GM18507 (cell line): ENCODE measurements around the gene PPP1R12A.
"Not testable (repeated sequence)": the region's sequence is repeated elsewhere in the genome, so short reads cannot be mapped to it uniquely, and the experiment has no call there.

Experiments
- DNase-seq: peaks from one replicate; pipeline ENCODE4 v3.0.0; 2011; ENCODE audit warnings: low read depth; ENCODE audit not compliant: insufficient read length; ENCODE audit errors: extremely low spot score
- FAIRE-seq: peaks from 2 replicates; lab custom pipeline; 2011; peaks lifted over from hg19 to GRCh38; lab: Jason Lieb, UNC

Gene PPP1R12A

DNA sequence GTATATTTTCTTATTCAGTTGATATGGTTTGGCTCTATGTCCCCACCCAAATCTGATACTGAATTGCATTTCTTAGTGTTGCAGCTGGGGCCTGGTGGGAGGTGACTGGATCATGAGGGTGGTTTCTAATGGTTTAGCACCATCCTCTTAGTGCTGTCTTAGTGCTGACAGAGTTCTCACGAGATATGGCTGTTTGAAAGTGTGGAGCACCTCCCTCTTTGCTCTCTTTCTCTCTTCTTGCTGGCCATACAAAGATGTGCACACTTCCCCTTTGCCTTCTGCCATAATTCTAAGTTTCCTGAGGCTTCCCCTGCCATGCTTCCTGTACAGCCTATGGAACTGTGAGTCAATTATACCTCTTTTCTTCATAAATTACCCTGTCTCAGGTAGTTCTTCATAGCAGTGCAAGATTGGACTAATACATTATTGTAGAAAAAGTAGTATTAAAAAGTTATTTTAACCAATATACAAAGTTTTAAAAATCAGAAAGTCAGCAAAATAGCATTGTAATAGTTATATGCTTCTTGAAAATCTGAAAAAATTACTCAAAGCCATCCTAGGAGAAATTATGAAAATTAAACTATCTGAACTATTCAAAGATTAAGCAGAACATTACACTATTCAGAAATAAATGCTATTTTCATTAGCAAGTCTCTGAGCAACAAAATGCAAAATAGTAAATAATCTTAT lies 84.1 kb downstream of the PPP1R12A start:
- DNase-seq = no peak
- peak; percentile 24 for FAIRE-seq

GRCh38 chr12:79848339-79848738 lies 86.6 kb downstream of the PPP1R12A start:
- FAIRE-seq = peak; percentile 29
- no peak for DNase-seq

GRCh38 chr12:79847417-79847816 lies 87.5 kb downstream of the PPP1R12A start:
- no peak for FAIRE-seq
- DNase-seq = no peak

DNA sequence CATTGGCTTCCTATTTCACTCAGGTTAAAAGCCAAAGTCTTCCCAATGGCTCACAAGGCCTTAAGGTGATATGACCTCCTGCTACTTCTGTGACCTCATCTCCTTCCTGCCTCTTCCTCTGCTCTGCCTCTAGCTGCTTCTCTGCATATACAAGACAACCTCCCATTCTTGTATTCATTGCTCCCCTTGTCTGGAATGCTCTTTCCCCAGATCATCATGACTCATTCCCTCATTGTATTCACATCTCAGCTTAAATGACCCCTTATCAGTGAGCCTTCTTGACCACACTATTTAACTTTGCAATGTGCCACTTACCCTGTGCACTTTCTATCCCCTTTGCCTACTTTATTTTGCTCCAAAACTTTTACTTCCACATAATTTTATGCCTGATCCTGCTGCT lies 90.2 kb downstream of the PPP1R12A start:
- FAIRE-seq = no peak

DNA sequence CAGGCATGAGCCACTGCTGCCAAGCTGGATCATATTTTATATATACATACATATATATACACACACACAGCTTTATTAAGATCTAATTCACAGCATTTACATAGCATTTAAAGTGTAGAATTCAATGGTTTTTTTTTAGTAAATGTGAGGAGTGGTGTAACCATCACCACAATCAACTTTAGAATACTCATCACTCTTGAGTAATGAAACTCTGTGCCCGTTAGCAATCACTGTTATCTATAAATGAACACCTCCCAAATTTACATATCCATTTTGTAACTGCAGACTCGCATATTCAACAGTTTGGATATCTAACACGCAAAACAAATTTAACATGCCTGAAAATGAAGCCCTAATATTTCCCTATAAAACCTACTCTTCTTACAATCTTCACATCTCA lies 90.9 kb downstream of the PPP1R12A start:
- no peak for FAIRE-seq
- no peak for DNase-seq

More for the DNA sequence above, 90.2 kb downstream of the PPP1R12A start:
- no peak for DNase-seq

- DNase-seq = no peak
- no peak for FAIRE-seq
These were observed 92.3 kb downstream of the PPP1R12A start for GRCh38 chr12:79842630-79843029.

DNA sequence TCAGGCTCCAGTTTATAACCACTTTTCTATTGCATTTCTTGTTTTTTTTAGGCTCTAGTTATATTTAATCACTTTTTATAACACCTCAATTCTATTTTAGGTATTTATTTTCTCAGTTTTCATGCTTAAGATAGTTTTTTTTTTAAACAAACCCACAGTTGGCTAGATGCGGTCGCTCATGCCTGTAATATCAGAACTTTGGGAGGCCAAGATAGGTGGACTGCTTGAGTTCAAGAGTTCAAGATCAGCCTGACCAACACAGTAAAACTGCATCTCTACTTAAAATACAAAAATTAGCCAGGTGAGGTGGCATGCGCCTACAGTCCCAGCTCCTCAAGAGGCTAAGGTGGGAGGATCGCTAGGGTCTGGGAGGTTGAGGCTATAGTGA lies 93.0 kb downstream of the PPP1R12A start:
- no peak for DNase-seq
- FAIRE-seq = peak; percentile 38

DNA sequence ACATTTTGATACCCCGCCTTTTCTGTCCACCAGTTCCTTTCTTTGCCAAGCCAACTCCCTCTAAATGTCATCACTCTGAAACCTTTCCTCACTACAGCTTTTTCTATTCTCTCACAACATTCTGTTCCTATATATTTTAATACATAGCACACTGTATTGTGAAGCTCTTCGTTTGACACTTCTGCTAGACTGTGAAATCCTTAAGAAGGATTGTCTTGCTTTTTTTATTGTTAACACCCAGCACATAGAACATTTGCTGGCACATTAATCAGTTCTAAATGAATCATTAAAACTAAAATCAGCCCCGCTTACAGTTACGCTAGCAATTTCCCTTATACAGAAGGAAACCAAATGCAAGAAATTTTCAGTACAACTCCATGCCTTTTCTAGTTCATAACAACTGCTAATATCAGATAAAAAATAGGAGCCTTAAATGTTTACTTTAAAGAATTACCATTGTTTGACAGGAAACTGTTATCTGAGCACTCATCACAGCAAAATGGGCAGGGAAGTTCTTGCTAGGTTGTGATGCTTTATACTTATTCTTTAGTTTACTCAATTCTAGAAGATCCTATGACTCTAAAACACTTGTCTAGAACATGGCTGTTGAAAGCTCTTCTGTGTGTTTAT lies 93.5 kb downstream of the PPP1R12A start:
- DNase-seq = no peak
- FAIRE-seq = no peak

DNA sequence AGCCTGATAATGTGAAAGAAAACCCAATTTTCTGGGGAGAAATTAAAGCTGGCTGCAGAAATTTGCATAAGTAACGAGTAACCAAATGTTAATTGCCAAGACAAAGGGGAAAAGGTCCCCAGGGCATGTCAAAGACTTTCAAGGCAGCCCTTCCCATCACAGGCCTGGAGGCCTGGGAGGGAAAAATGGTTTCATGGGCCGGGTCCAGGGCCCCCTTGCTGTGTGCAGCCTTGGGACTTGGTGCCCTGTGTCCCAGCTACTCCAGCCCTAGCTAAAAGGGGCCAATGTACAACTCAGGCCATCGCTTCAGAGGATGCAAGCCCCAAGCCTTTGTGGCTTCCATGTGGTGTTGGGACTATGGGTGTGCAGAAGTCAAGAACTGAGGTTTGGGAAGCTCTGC lies 96.5 kb downstream of the PPP1R12A start:
- no peak for FAIRE-seq
- no peak for DNase-seq

DNA sequence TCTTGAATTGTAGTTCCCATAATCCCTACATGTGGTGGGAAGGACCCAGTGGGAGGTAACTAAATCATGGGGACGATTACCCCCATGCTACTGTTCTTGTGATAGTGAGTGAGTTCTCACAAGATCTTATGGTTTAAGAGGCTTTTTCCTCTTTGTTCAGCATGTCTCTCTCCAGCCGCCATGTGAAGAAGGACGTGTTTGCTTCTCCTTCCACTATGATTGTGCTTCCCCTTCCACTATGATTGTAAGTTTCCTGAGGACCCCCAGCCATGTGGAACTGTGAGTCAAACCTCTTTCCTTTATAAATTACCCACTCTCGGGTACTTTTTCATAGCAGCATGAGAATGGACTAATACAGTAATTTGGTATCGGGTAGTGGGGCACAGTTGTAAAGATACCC lies 97.3 kb downstream of the PPP1R12A start:
- DNase-seq (no peak), FAIRE-seq (no peak)

DNA sequence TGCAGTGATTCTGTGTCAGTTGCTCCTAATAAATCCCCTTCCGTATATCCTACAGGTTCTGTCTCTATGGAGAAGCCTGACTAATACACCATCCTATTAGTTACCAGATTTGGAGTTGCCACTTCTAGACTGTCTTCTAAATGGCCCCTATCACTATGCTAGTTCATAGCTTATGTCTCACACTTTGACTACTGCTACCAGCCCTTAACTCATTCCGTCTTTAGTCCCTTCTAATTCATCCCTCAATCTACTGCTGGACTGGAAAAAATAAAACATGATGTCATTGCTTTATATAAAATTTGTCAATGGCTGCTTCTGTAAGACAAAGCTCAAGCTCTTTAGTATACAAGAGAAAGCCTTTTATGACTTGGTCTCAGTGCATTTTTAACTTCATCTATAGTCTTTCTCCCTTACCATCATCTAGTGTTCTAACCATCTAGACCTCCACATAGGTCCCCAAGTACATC lies 99.5 kb downstream of the PPP1R12A start:
- no peak for DNase-seq
- FAIRE-seq = no peak

DNA sequence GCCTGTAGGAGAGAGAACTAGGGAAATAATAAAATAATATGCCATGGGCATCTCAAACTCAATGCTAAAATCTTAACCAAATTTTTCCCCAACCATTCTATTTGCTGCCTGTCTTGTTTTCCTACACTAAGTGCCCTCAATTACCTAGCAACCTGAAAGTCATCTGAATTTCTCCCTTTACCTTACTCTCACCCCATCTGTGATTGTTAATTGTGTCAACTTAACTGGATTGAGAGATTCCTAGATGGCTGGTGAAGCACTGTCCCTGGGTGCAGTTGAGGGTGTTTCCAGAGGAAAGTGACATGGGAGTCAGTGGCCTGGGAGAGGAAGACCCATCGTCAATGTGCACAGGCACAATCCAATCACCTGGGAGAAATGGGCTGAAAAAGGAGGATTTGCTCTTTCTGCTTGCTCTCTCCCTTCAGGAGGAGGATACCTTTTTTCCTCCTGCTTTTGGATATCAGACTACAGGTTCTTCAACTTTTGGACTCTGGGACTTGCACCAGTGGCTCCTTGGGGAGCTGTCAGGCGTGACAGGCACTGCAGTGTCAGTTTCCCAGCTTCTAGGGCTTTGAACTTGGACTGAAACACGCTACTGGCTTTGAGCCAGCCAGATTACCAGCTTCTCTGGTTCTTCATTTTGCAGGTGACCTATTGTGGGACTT lies 100.1 kb downstream of the PPP1R12A start:
- no peak for DNase-seq
- FAIRE-seq = no peak

GRCh38 chr12:79830440-79830839 lies 104.5 kb downstream of the PPP1R12A start:
- FAIRE-seq = no peak
- no peak for DNase-seq

- no peak for FAIRE-seq
- no peak for DNase-seq
These were observed 106.0 kb downstream of the PPP1R12A start for GRCh38 chr12:79828924-79829323.

GRCh38 chr12:79827484-79827883 lies 107.4 kb downstream of the PPP1R12A start:
- FAIRE-seq = no peak
- DNase-seq = no peak

GRCh38 chr12:79826267-79827128 lies 108.4 kb downstream of the PPP1R12A start:
- no peak for FAIRE-seq

GRCh38 chr12:79822475-79822874 lies 112.4 kb downstream of the PPP1R12A start:
- FAIRE-seq = no peak
- DNase-seq = no peak

More at GRCh38 chr12:79826267-79827128, 108.4 kb downstream of the PPP1R12A start:
- DNase-seq = no peak

DNA sequence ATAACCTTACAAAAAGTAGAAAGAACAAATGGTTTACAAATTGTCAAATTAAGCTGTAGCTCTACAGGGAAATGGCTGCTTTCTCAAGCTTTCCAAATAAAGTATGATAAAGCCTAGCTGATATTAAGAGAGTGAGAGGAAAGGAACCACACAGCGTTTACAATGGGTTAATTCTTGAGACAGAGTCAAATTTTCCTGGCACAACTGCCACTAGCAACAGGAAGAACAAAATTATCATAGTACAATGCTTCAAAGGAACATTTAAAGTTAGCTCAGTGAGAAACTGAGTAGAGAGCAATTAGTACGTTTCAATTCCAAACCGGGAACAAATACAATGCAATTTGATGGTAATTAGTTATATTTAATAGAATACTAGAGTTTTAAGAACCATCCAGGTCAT lies 116.0 kb downstream of the PPP1R12A start:
- DNase-seq (no peak), FAIRE-seq (no peak)

GRCh38 chr12:79784366-79785065 lies 150.4 kb downstream of the PPP1R12A start:
- DNase-seq, FAIRE-seq: not testable (repeated sequence)
